ENCODE results near the gene CYB561D2. TPM values are rescaled to one million over a fixed set of nuclear protein-coding genes. Genes with fewer than 3 reads are reported as not detected.

Gene CYB561D2
- total RNA-seq, 1 experiment from 2014 or later: 9.5 TPM

GRCh38 chr3:50347187-50347813 is 3.4 kb upstream of the CYB561D2 start:
- ChIA-PET CTCF (interaction anchor here (0.6 to 3.6 kb wide), 14 partner anchors 10 to 269 kb away, joined by 3 to 25 read pairs (median 3); partner anchors contain the start of genes CISH, HYAL3, NAA80 and TUSC2), POLR2A (interaction anchor here (1.3 to 2.0 kb wide), 2 partner anchors 10 to 195 kb away, joined by 4 to 5 read pairs; no protein-coding TSS in a partner anchor), RAD21 (ENCODE audit: low non-redundant PET in 1 of 2, low total read pairs in 2 of 2, uncharacterized antibody in 2 of 2, unreplicated experiment in 2 of 2) (interaction anchor here in 1 of 2 experiments (0.7 to 1.2 kb wide), 3 partner anchors 195 to 280 kb away, joined by 3 read pairs; partner anchors contain the start of gene CISH)
- intact Hi-C loops (cut with micrococcal nuclease): loop anchor here (1.0 to 5.0 kb wide), 2 partner anchors 203 to 265 kb away; partner anchors contain the start of gene CISH
- Histone ChIP-seq H3K9ac (ENCODE audit: low read length) (no peak overlapping the region), H3K9me3 (ENCODE audit: control insufficient read depth in 1 of 2, insufficient read depth in 1 of 2, low read depth in 1 of 2, low read length in 2 of 2) (no peaks in the 10 kb centered on the region), H3K36me3 (ENCODE audit: control insufficient read depth in 1 of 2, insufficient read depth in 2 of 2, low read length in 2 of 2) (peaks cover 0 to 8% of the 10 kb centered on the region in 2 experiments; a peak in 1 of 4 replicates), H2AFZ (ENCODE audit: low read depth, low read length, poor library complexity, severe bottlenecking) (no peak overlapping the region), H3K27me3 (ENCODE audit: insufficient read depth, low read length) (no peaks in the 10 kb centered on the region), H3K4me3 (replicated peaks in 1 of 2; ENCODE audit: low read depth in 1 of 2, low read length in 2 of 2) (no peak overlapping the region), H3K9me2 (ENCODE audit: insufficient read depth) (no peaks in the 10 kb centered on the region), H4K20me1 (ENCODE audit: insufficient read depth) (no peaks in the 10 kb centered on the region), H3K4me2 (ENCODE audit: low read length) (no peak overlapping the region), H3K79me2 (ENCODE audit: insufficient read depth, low read length) (peaks cover 15% of the 10 kb centered on the region), H3K27ac (ENCODE audit: low read depth, low read length) (no peak overlapping the region), H3K4me1 (ENCODE audit: control insufficient read depth in 1 of 2, insufficient read depth in 2 of 2, low read length in 2 of 2) (peaks cover 11 to 44% of the 10 kb centered on the region in 2 experiments)
- no TSS peak for BruUV-seq (replicated peaks)
- TF ChIP-seq CTCF (IDR thresholded peaks at IDR 0.05 in 2 of 3, conservative IDR thresholded peaks at IDR 0.05 in 1 of 3; ENCODE audit: borderline replicate concordance in 1 of 3, insufficient read depth in 1 of 3, low read depth in 2 of 3, low read length in 2 of 3): peak in 2 of 3 experiments; percentile 62 to 70; a peak in 4 of 6 replicates
- no peak for TF ChIP-seq FOSL1 (IDR thresholded peaks at IDR 0.05; ENCODE audit: low read depth)
- ATAC-seq: no peak
- DNase-seq (ENCODE audit: low read depth, low spot score): no peak

- H3K36me3 ChIP-seq (ENCODE audit: control insufficient read depth in 1 of 2, insufficient read depth in 2 of 2, low read length in 2 of 2): peaks cover 7 to 31% of the 10 kb centered on the region in 2 experiments; a peak in 2 of 4 replicates
- H3K79me2 ChIP-seq (ENCODE audit: insufficient read depth, low read length): peaks cover 21% of the 10 kb centered on the region
- intact Hi-C loops (cut with micrococcal nuclease): loop anchor here (10.0 kb wide), 1 partner anchor 1035 kb away; the partner anchor contains the start of gene MANF
- H3K4me1 ChIP-seq (ENCODE audit: control insufficient read depth in 1 of 2, insufficient read depth in 2 of 2, low read length in 2 of 2): peaks cover 11 to 43% of the 10 kb centered on the region in 2 experiments
- H3K27me3 ChIP-seq (ENCODE audit: insufficient read depth, low read length): no peaks in the 10 kb centered on the region
- BruUV-seq (replicated peaks): TSS peak; percentile 56
- H3K9ac ChIP-seq (ENCODE audit: low read length): peak overlapping the region; percentile 72
- H4K20me1 ChIP-seq (ENCODE audit: insufficient read depth): no peaks in the 10 kb centered on the region
- peak overlapping the region; percentile 91 for H3K4me2 ChIP-seq (ENCODE audit: low read length)
- no peak overlapping the region for H2AFZ ChIP-seq (ENCODE audit: low read depth, low read length, poor library complexity, severe bottlenecking)
- RAD21 ChIA-PET (ENCODE audit: low non-redundant PET in 1 of 2, low total read pairs in 2 of 2, uncharacterized antibody in 2 of 2, unreplicated experiment in 2 of 2): no interaction called here
- DNase-seq (ENCODE audit: low read depth, low spot score): no peak
- CTCF ChIA-PET: interaction anchor here (0.8 to 3.6 kb wide), 5 partner anchors 9 to 192 kb away, joined by 3 to 24 read pairs (median 7); partner anchors contain the start of gene RASSF1
- H3K9me3 ChIP-seq (ENCODE audit: control insufficient read depth in 1 of 2, insufficient read depth in 1 of 2, low read depth in 1 of 2, low read length in 2 of 2): no peaks in the 10 kb centered on the region
- POLR2A ChIA-PET: interaction anchor here (0.6 to 2.2 kb wide), 7 partner anchors 9 to 198 kb away, joined by 3 to 21 read pairs (median 4); partner anchors contain the start of genes RASSF1 and TMEM115
- no peak for ATAC-seq
- H3K4me3 ChIP-seq (replicated peaks in 1 of 2; ENCODE audit: low read depth in 1 of 2, low read length in 2 of 2): peak overlapping the region; percentile 73 to 83
- no peaks in the 10 kb centered on the region for H3K9me2 ChIP-seq (ENCODE audit: insufficient read depth)
- H3K27ac ChIP-seq (ENCODE audit: low read depth, low read length): peak overlapping the region; percentile 70
- TF ChIP-seq ELF1 (IDR thresholded peaks at IDR 0.05; ENCODE audit: borderline replicate concordance, low read depth): no peak
- no peak for TF ChIP-seq EZH2phosphoT487 (IDR thresholded peaks at IDR 0.05; ENCODE audit: borderline replicate concordance)
- TF ChIP-seq POLR2AphosphoS5 (IDR thresholded peaks at IDR 0.05; ENCODE audit: low read depth, low read length): no peak
- no peak for TF ChIP-seq REST (IDR thresholded peaks at IDR 0.05; ENCODE audit: low read depth)
- no peak for TF ChIP-seq MAX (IDR thresholded peaks at IDR 0.05)
- TF ChIP-seq SIN3A (IDR thresholded peaks at IDR 0.05; ENCODE audit: low read depth): no peak
- no peak for TF ChIP-seq TCF7L2 (IDR thresholded peaks at IDR 0.05; ENCODE audit: borderline replicate concordance, extremely low read depth, insufficient read depth, insufficient read length)
Observed at GRCh38 chr3:50350213-50350526, 492 bp upstream of the CYB561D2 start.

Data from HCT116 (cell line).